Transverse colon (tissue), 4 donors: ENCODE results near the gene IMMP1L.
"Not testable (repeated sequence)": the region's sequence is repeated elsewhere in the genome, so short reads cannot be mapped to it uniquely, and the experiment has no call there.

Experiments
- CTCF ChIP-seq, 5 experiments: fragments of 200-600 bp in 3 of 5; fragments of 450-650 bp in 2 of 5; sonication (generic) in 3 of 5; IDR thresholded peaks; 1 replicate in 2 of 5; 2 replicates in 3 of 5; pipeline ENCODE4 v1.5.1; 2016 to 2017; ENCODE audit warnings: antibody characterized with exemption in 5 of 5, inconsistent platforms in 3 of 5, mild to moderate bottlenecking in 2 of 5, moderate library complexity in 1 of 5
- POLR2AphosphoS5 ChIP-seq, 3 donors: sonication (generic); formaldehyde crosslinking; IDR thresholded peaks; one replicate each; pipeline ENCODE4 v1.6.1; 2016; ENCODE audit warnings: antibody characterized with exemption in 3 of 3

GRCh38 chr11:31493762-31494161 is 15.7 kb downstream of the IMMP1L start:
- not testable (repeated sequence) for TF ChIP-seq CTCF, POLR2AphosphoS5 (IDR thresholded peaks at IDR 0.05)
